H1 (cell line): Measurements from ENCODE around the gene ISCA2. TPM values are rescaled to one million over a fixed set of nuclear protein-coding genes. Genes with fewer than 3 reads are reported as not detected.

Source experiments
- CTCF ChIA-PET: fragments of 300-600 bp; sonication (Branson Sonifier 250); formaldehyde crosslinking; loops from one replicate; lab custom pipeline; 2021; ENCODE audit not compliant: partially characterized antibody; lab: Charles Lee
- POLR2A ChIA-PET: fragments of 300-600 bp; sonication (Branson Sonifier 250); formaldehyde crosslinking; loops from one replicate; lab custom pipeline; 2021; ENCODE audit warnings: inconsistent platforms; ENCODE audit not compliant: partially characterized antibody; lab: Charles Lee
- DNase-seq, 2 experiments: peaks; one replicate each; pipeline versions ENCODE4 v3.0.0 to v3.0.0-alpha.2; 2010 to 2022; ENCODE audit warnings: low spot score in 2 of 2, low read depth in 1 of 2, mixed read lengths in 1 of 2
- FAIRE-seq: peaks from 2 replicates; lab custom pipeline; 2011; peaks lifted over from hg19 to GRCh38; lab: Jason Lieb, UNC
- H2AFZ ChIP-seq: 2 replicates; pipeline ENCODE4 v1.8.1; 2012; ENCODE audit warnings: low read length, inconsistent platforms
- H2AK5ac ChIP-seq: 2 replicates; pipeline ENCODE4 v1.6.1; 2013; ENCODE audit warnings: low read depth, low read length
- H2BK120ac ChIP-seq: replicated peaks from 2 replicates; pipeline ENCODE3; 2013; ENCODE audit warnings: low read depth, low read length, inconsistent platforms
- H2BK12ac ChIP-seq: 2 replicates; pipeline ENCODE4 v1.6.1; 2013; ENCODE audit warnings: low read depth, low read length
- H2BK15ac ChIP-seq: 2 replicates; pipeline ENCODE4 v1.6.1; 2013; ENCODE audit warnings: low read length
- H2BK20ac ChIP-seq: 2 replicates; pipeline ENCODE4 v1.6.1; 2013; ENCODE audit warnings: low read length
- H2BK5ac ChIP-seq: 2 replicates; pipeline ENCODE4 v1.6.1; 2013; ENCODE audit warnings: low read depth, low read length
- H3K14ac ChIP-seq: 2 replicates; pipeline ENCODE4 v1.6.1; 2013; ENCODE audit warnings: inconsistent platforms; ENCODE audit not compliant: insufficient read length
- H3K18ac ChIP-seq: 2 replicates; pipeline ENCODE4 v1.6.1; 2013; ENCODE audit warnings: low read length; ENCODE audit errors: extremely low read depth
- H3K23ac ChIP-seq: 2 replicates; pipeline ENCODE4 v1.6.1; 2013; ENCODE audit warnings: inconsistent platforms; ENCODE audit not compliant: insufficient read length
- H3K23me2 ChIP-seq: 2 replicates; pipeline ENCODE4 v1.6.1; 2013; ENCODE audit warnings: low read depth, low read length
- H3K27ac ChIP-seq: 2 replicates; pipeline ENCODE4 v1.6.1; 2011; ENCODE audit warnings: low read depth, low read length, inconsistent platforms
- H3K27me3 ChIP-seq, 4 experiments: replicated peaks in 1 of 4; 1 replicate in 1 of 4; 2 replicates in 3 of 4; pipeline versions ENCODE4 v1.6.1 to v1.8.1; 2011 to 2013; ENCODE audit warnings: low read length in 3 of 4, mild to moderate bottlenecking in 3 of 4, inconsistent platforms in 2 of 4, mixed read lengths in 2 of 4, moderate library complexity in 1 of 4; ENCODE audit not compliant: control insufficient read depth in 3 of 4, insufficient read depth in 3 of 4; ENCODE audit errors: extremely low read depth in 1 of 4
- H3K36me3 ChIP-seq, 4 experiments: 2 replicates each; pipeline versions ENCODE4 v1.6.1 to v1.8.1; 2011 to 2013; ENCODE audit warnings: mild to moderate bottlenecking in 4 of 4, low read length in 3 of 4, moderate library complexity in 2 of 4, control low read depth in 1 of 4, inconsistent platforms in 1 of 4; ENCODE audit not compliant: insufficient read depth in 4 of 4, control insufficient read depth in 2 of 4
- H3K4ac ChIP-seq: replicated peaks from 2 replicates; pipeline ENCODE3; 2013; ENCODE audit warnings: low read length, low read depth, mixed read lengths, inconsistent platforms; ENCODE audit not compliant: insufficient read length
- H3K4me1 ChIP-seq, 4 experiments: replicated peaks in 1 of 4; 1 replicate in 1 of 4; 2 replicates in 3 of 4; pipeline versions ENCODE4 v1.6.1 to v1.8.1; 2011 to 2013; ENCODE audit warnings: low read length in 3 of 4, inconsistent platforms in 2 of 4, mixed read lengths in 1 of 4; ENCODE audit not compliant: insufficient read depth in 4 of 4, control insufficient read depth in 3 of 4
- H3K4me2 ChIP-seq, 2 experiments: 2 replicates each; pipeline versions ENCODE4 v1.6.1 to v1.8.1; 2011 to 2013; ENCODE audit warnings: low read depth in 2 of 2, low read length in 2 of 2, control low read depth in 1 of 2, inconsistent platforms in 1 of 2, mild to moderate bottlenecking in 1 of 2; ENCODE audit not compliant: insufficient read depth in 1 of 2
- H3K4me3 ChIP-seq, 4 experiments: fragments of 200-600, 300-600 bp in 1 of 4; sonication (generic), shearing (Covaris generic), sonication (Bioruptor Twin) in 1 of 4; 2 replicates each; pipeline versions ENCODE4 v1.5.1 to v1.8.1; 2011 to 2016; ENCODE audit warnings: low read length in 4 of 4, low read depth in 3 of 4, control low read depth in 2 of 4, inconsistent platforms in 2 of 4, mild to moderate bottlenecking in 2 of 4, mixed read lengths in 1 of 4, moderate library complexity in 1 of 4; ENCODE audit not compliant: insufficient read depth in 2 of 4; ENCODE audit errors: extremely low read depth in 1 of 4
- H3K56ac ChIP-seq: replicated peaks from 2 replicates; pipeline ENCODE3; 2013; ENCODE audit warnings: low read depth, mild to moderate bottlenecking, mixed read lengths, low read length, inconsistent platforms; ENCODE audit not compliant: insufficient read length
- H3K79me1 ChIP-seq: 2 replicates; pipeline ENCODE4 v1.6.1; 2013; ENCODE audit warnings: low read depth, low read length, control low read depth
- H3K79me2 ChIP-seq, 2 experiments: 2 replicates each; pipeline versions ENCODE4 v1.6.1 to v1.8.1; 2012 to 2013; ENCODE audit warnings: low read length in 2 of 2, mild to moderate bottlenecking in 2 of 2, inconsistent platforms in 1 of 2; ENCODE audit not compliant: insufficient read depth in 2 of 2, control insufficient read depth in 1 of 2
- H3K9ac ChIP-seq, 4 experiments: replicated peaks in 1 of 4; 1 replicate in 1 of 4; 2 replicates in 3 of 4; pipeline versions ENCODE4 v1.6.1 to v1.8.1; 2011 to 2013; ENCODE audit warnings: low read depth in 3 of 4, low read length in 3 of 4, control low read depth in 2 of 4, mild to moderate bottlenecking in 2 of 4, moderate library complexity in 2 of 4, inconsistent platforms in 1 of 4; ENCODE audit errors: extremely low read depth in 1 of 4
- H3K9me3 ChIP-seq, 2 experiments: 2 replicates each; pipeline versions ENCODE4 v1.6.1 to v1.8.1; 2012 to 2013; ENCODE audit warnings: mild to moderate bottlenecking in 2 of 2, moderate library complexity in 2 of 2, control low read depth in 1 of 2, inconsistent platforms in 1 of 2, low read depth in 1 of 2, low read length in 1 of 2, mixed read lengths in 1 of 2; ENCODE audit not compliant: insufficient read depth in 2 of 2
- H4K20me1 ChIP-seq, 2 experiments: replicated peaks in 1 of 2; 2 replicates each; pipeline versions ENCODE3 to v1.8.1; 2011 to 2013; ENCODE audit warnings: inconsistent platforms in 2 of 2, low read length in 2 of 2, mild to moderate bottlenecking in 1 of 2; ENCODE audit not compliant: insufficient read depth in 2 of 2, control insufficient read depth in 1 of 2
- H4K5ac ChIP-seq: 2 replicates; pipeline ENCODE4 v1.6.1; 2013; ENCODE audit warnings: low read length, low read depth, mixed read lengths, inconsistent platforms; ENCODE audit not compliant: insufficient read length
- H4K8ac ChIP-seq: 2 replicates; pipeline ENCODE4 v1.8.0; 2013; ENCODE audit warnings: mild to moderate bottlenecking, moderate library complexity, low read length, inconsistent platforms; ENCODE audit not compliant: insufficient read depth; ENCODE audit errors: extremely low read depth
- H4K91ac ChIP-seq: replicated peaks from 2 replicates; pipeline ENCODE3; 2013; ENCODE audit warnings: low read length, mixed read lengths, inconsistent platforms; ENCODE audit not compliant: insufficient read length
- BACH1 ChIP-seq: IDR thresholded peaks from 2 replicates; pipeline ENCODE4 v1.6.1; 2012; ENCODE audit warnings: low read length, improper control_type of control experiment
- CHD1 ChIP-seq: IDR thresholded peaks from 2 replicates; pipeline ENCODE4 v1.6.1; 2012; ENCODE audit warnings: low read depth, low read length, improper control_type of control experiment
- HDAC6 ChIP-seq: IDR thresholded peaks from one replicate; pipeline ENCODE4 v1.7.1; 2012; ENCODE audit warnings: low read depth, mild to moderate bottlenecking, inconsistent platforms, low read length, moderate library complexity
- TAF1 ChIP-seq: IDR thresholded peaks from 2 replicates; pipeline ENCODE4 v1.6.1; 2011; ENCODE audit warnings: mild to moderate bottlenecking, low read depth, low read length
- WGBS, 2 experiments: shearing (Covaris generic) in 1 of 2; methylation state at CpG; one replicate each; pipeline versions ENCODE4 v1.1.6 to v1.1.7; 2013 to 2015; ENCODE audit warnings: low lambda C conversion rate in 2 of 2, mixed read lengths in 2 of 2, inconsistent platforms in 1 of 2, low coverage in 1 of 2, missing lambda C conversion rate in 1 of 2; ENCODE audit not compliant: insufficient replicate concordance in 2 of 2, insufficient coverage in 1 of 2, insufficient read length in 1 of 2; ENCODE audit errors: extremely low coverage in 1 of 2, missing lambda C conversion rate in 1 of 2; 5-methylcytosine and 5-hydroxymethylcytosine counted together
- polyA plus RNA-seq, 7 experiments: library from polyadenylated mRNA; depleted of rRNA in 3 of 7; stranded (reverse) in 5 of 7; unstranded in 2 of 7; fragments of >200 nt in 5 of 7; fragments of 200-250 nt in 2 of 7; gene quantifications; 1 replicate in 5 of 7; 2 replicates in 1 of 7; 4 replicates in 1 of 7; pipeline versions ENCODE4 v1.2.1 to v1.2.3, GENCODE V29; 2011 to 2013; ENCODE audit warnings: missing spikeins in 2 of 7, mixed read lengths in 2 of 7
- total RNA-seq: library from RNA; stranded (reverse); fragmentation: NEBNext Ultra II Directional; extraction: Animal tissue kit (Norgen Biotek cat#: 25700); gene quantifications from 2 replicates; pipeline ENCODE4 v1.2.1, GENCODE V29; 2021

ISCA2 gene
- total and polyA plus RNA-seq, 2 of the 8 experiments (the other 6 are each of a cell fraction or from before 2014, with no cell fraction given), result 43.5 to 78.6 TPM

DNA sequence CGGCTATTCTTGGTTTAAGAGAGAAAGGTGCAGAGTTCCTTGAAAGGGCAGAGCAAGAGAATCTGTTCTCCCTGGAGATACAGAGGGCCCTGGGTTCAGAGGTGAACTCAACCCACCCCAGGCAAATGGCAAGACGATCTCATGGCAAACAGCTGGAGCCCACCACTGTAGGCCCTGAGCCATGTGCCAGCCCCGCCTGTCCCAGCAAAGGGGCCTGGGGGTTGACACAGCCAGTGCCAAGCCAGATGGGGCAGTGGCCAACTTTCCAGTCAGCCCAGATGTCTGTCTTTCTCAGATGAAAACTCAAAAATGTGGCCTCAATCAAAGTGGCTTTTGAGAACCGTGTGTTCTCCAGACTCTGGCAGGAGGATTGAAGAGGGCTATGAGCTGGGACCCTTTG lies 51.8 kb downstream of the ISCA2 start:
- Histone ChIP-seq H3K14ac (no peak overlapping the region), H2BK15ac (no peak overlapping the region; the same call in 1 of the 2 replicates), H4K91ac (no peak overlapping the region), H3K18ac (no peak overlapping the region), H2AK5ac (no peak overlapping the region), H2BK5ac (no peak overlapping the region), H3K56ac (no peak overlapping the region), H2AFZ (no peak overlapping the region), H3K4ac (no peak overlapping the region), H3K27me3 (no peaks in the 10 kb centered on the region), H3K79me1 (no peaks in the 10 kb centered on the region), H3K9me3 (no peaks in the 10 kb centered on the region), H3K9ac (no peak overlapping the region), H3K4me3 (no peak overlapping the region), H4K20me1 (no peaks in the 10 kb centered on the region), H3K79me2 (no peaks in the 10 kb centered on the region), H2BK20ac (no peak overlapping the region), H3K27ac (no peak overlapping the region), H4K5ac (no peak overlapping the region), H2BK12ac (no peak overlapping the region), H2BK120ac (no peak overlapping the region), H3K4me2 (no peak overlapping the region), H3K23me2 (no peaks in the 10 kb centered on the region), H3K4me1 (peaks cover 0 to 3% (median 0%) of the 10 kb centered on the region in 4 experiments; a peak in 1 of 7 replicates), H4K8ac (no peak overlapping the region), H3K36me3 (no peaks in the 10 kb centered on the region), H3K23ac (no peak overlapping the region)
- POLR2A ChIA-PET, result interaction anchor here (2.2 kb wide), 1 partner anchor 12 kb away, joined by 7 read pairs; no protein-coding TSS in a partner anchor
- WGBS, 2 experiments, result 83% methylated on average over 4 of the region's 4 CpGs; no CpG with 5 or more reads in 1 of the 2 experiments
- DNase-seq (no peak), FAIRE-seq (no peak)
- CTCF ChIA-PET, result interaction anchor here (0.6 to 1.6 kb wide), 4 partner anchors 25 to 67 kb away, joined by 3 to 6 read pairs (median 4); no protein-coding TSS in a partner anchor
- no peak for TF ChIP-seq HDAC6
- no peak for TF ChIP-seq TAF1
- no peak for TF ChIP-seq BACH1
- no peak for TF ChIP-seq CHD1
